ENCODE results near the gene ITGA11.
"Not testable (repeated sequence)": the region's sequence is repeated elsewhere in the genome, so short reads cannot be mapped to it uniquely, and the experiment has no call there.

Gene ITGA11

GRCh38 chr15:68422403-68423145 lies 9.4 kb downstream of the ITGA11 start:
- not testable (repeated sequence) for DNase-seq

- no peak for DNase-seq
These were observed 10.1 kb downstream of the ITGA11 start for GRCh38 chr15:68421798-68422402.

GRCh38 chr15:68421115-68421551 lies 10.8 kb downstream of the ITGA11 start:
- no peak for DNase-seq

- no peak for DNase-seq
These were observed 11.7 kb downstream of the ITGA11 start for GRCh38 chr15:68420186-68420684.

- no peak for DNase-seq
These were observed 12.4 kb downstream of the ITGA11 start for GRCh38 chr15:68419301-68420175.

GRCh38 chr15:68418611-68419161 lies 13.3 kb downstream of the ITGA11 start:
- DNase-seq, result no peak

- no peak for DNase-seq
These were observed 14.1 kb downstream of the ITGA11 start for GRCh38 chr15:68417897-68418296.

GRCh38 chr15:68417051-68417450 lies 14.9 kb downstream of the ITGA11 start:
- DNase-seq, result no peak

- DNase-seq, result no peak
These were observed 15.8 kb downstream of the ITGA11 start for GRCh38 chr15:68416158-68416535.

GRCh38 chr15:68415501-68416157 lies 16.3 kb downstream of the ITGA11 start:
- DNase-seq, result no peak

- DNase-seq, result no peak
These were observed 16.9 kb downstream of the ITGA11 start for GRCh38 chr15:68415061-68415460.

- DNase-seq, result no peak
These were observed 17.4 kb downstream of the ITGA11 start for GRCh38 chr15:68414591-68414990.

- DNase-seq, result no peak
These were observed 17.8 kb downstream of the ITGA11 start for GRCh38 chr15:68414206-68414555.

GRCh38 chr15:68413363-68414205 lies 18.4 kb downstream of the ITGA11 start:
- no peak for DNase-seq

- DNase-seq, result no peak
These were observed 19.7 kb downstream of the ITGA11 start for GRCh38 chr15:68412218-68412617.

- DNase-seq, result no peak
These were observed 20.2 kb downstream of the ITGA11 start for GRCh38 chr15:68411735-68412134.

GRCh38 chr15:68411343-68411675 lies 20.7 kb downstream of the ITGA11 start:
- no peak for DNase-seq

- DNase-seq, result no peak
These were observed 21.3 kb downstream of the ITGA11 start for GRCh38 chr15:68410466-68411342.

- no peak for DNase-seq
These were observed 22.1 kb downstream of the ITGA11 start for GRCh38 chr15:68409736-68410370.

GRCh38 chr15:68408971-68409370 lies 23.0 kb downstream of the ITGA11 start:
- no peak for DNase-seq

All from CD4-positive, alpha-beta T cell treated with Interleukin-17A for 4 hours (primary cell).